IPS-11a (cell line): ENCODE data around the gene SLC41A3.
"Not testable (repeated sequence)": the region's sequence is repeated elsewhere in the genome, so short reads cannot be mapped to it uniquely, and the experiment has no call there.

ENCODE experiments used
- H3K4me3 ChIP-seq: one replicate; pipeline ENCODE4 v1.5.1; 2013; ENCODE audit warnings: low read depth, low read length, control low read depth

The SLC41A3 gene

GRCh38 chr3:126107203-126107939 lies 23.4 kb upstream of the SLC41A3 start:
- no peak overlapping the region for H3K4me3 ChIP-seq

GRCh38 chr3:126106336-126107202 lies 22.6 kb upstream of the SLC41A3 start:
- H3K4me3 ChIP-seq, result no peak overlapping the region

- H3K4me3 ChIP-seq, result no peak overlapping the region
Observed at GRCh38 chr3:126105691-126106187, 21.8 kb upstream of the SLC41A3 start.

- no peak overlapping the region for H3K4me3 ChIP-seq
Observed at GRCh38 chr3:126104742-126105605, 21.1 kb upstream of the SLC41A3 start.

- H3K4me3 ChIP-seq, result no peak overlapping the region
Observed at GRCh38 chr3:126104028-126104635, 20.2 kb upstream of the SLC41A3 start.

- no peak overlapping the region for H3K4me3 ChIP-seq
Observed at GRCh38 chr3:126103121-126104027, 19.4 kb upstream of the SLC41A3 start.

GRCh38 chr3:126102530-126102951 lies 18.6 kb upstream of the SLC41A3 start:
- H3K4me3 ChIP-seq, result no peak overlapping the region

GRCh38 chr3:126102011-126102410 lies 18.1 kb upstream of the SLC41A3 start:
- no peak overlapping the region for H3K4me3 ChIP-seq

GRCh38 chr3:126101521-126101982 lies 17.6 kb upstream of the SLC41A3 start:
- no peak overlapping the region for H3K4me3 ChIP-seq

GRCh38 chr3:126100634-126101301 lies 16.8 kb upstream of the SLC41A3 start:
- H3K4me3 ChIP-seq, result no peak overlapping the region

GRCh38 chr3:126100269-126100633 lies 16.3 kb upstream of the SLC41A3 start:
- no peak overlapping the region for H3K4me3 ChIP-seq

- no peak overlapping the region for H3K4me3 ChIP-seq
Observed at GRCh38 chr3:126098391-126098858, 14.5 kb upstream of the SLC41A3 start.

- H3K4me3 ChIP-seq, result no peak overlapping the region
Observed at GRCh38 chr3:126097801-126098200, 13.9 kb upstream of the SLC41A3 start.

GRCh38 chr3:126096274-126096673 lies 12.3 kb upstream of the SLC41A3 start:
- H3K4me3 ChIP-seq, result not testable (repeated sequence)

GRCh38 chr3:126092128-126092527 lies 8.2 kb upstream of the SLC41A3 start:
- not testable (repeated sequence) for H3K4me3 ChIP-seq

GRCh38 chr3:126087552-126088175 lies 3.7 kb upstream of the SLC41A3 start:
- no peak overlapping the region for H3K4me3 ChIP-seq

- H3K4me3 ChIP-seq, result no peak overlapping the region
Observed at GRCh38 chr3:126085841-126086240, 1.9 kb upstream of the SLC41A3 start.

- H3K4me3 ChIP-seq, result no peak overlapping the region
Observed at GRCh38 chr3:126085276-126085675, 1.4 kb upstream of the SLC41A3 start.
